ENCODE results near the gene EIF4G3. TPM values are rescaled to one million over a fixed set of nuclear protein-coding genes. Genes with fewer than 3 reads are reported as not detected.

The EIF4G3 gene
- total RNA-seq, 1 experiment from 2014 or later = 72.0 TPM

GRCh38 chr1:21007876-21008275, 168.8 kb downstream of the EIF4G3 start:
- Histone ChIP-seq H2BK5ac (ENCODE audit: insufficient read length, low read length) (no peak overlapping the region), H4K91ac (ENCODE audit: insufficient read length, low read depth, low read length) (no peak overlapping the region), H3K27me3 (ENCODE audit: insufficient read depth, low read length) (no peaks in the 10 kb centered on the region), H3K27ac (ENCODE audit: insufficient read length, low read depth, low read length) (no peak overlapping the region), H3K18ac (ENCODE audit: insufficient read length, low read depth, low read length) (no peak overlapping the region), H3K4me1 (ENCODE audit: insufficient read depth, low read length) (no peaks in the 10 kb centered on the region), H3T11ph (ENCODE audit: low read length) (no peak overlapping the region), H3K4me2 (ENCODE audit: insufficient read depth, insufficient read length, low read length) (no peak overlapping the region), H3K79me2 (ENCODE audit: insufficient read depth, low read length) (no peaks in the 10 kb centered on the region; the same call in 1 of the 2 replicates), H2AK5ac (ENCODE audit: insufficient read length, low read length) (no peak overlapping the region), H3K9ac (ENCODE audit: extremely low read depth, insufficient read length, low read length) (no peak overlapping the region), H3K56ac (ENCODE audit: insufficient read length, low read depth, low read length) (no peak overlapping the region), H3K9me3 (ENCODE audit: control insufficient read depth, low read depth, low read length) (no peaks in the 10 kb centered on the region), H4K20me1 (ENCODE audit: control insufficient read depth, insufficient read depth, insufficient read length) (no peaks in the 10 kb centered on the region), H3K79me1 (ENCODE audit: insufficient read depth, low read depth, low read length, poor library complexity, severe bottlenecking) (peaks cover 2% of the 10 kb centered on the region), H3K14ac (ENCODE audit: insufficient read depth, low read length) (no peak overlapping the region), H4K8ac (replicated peaks; ENCODE audit: insufficient read length, low read depth, low read length) (no peak overlapping the region), H3K23ac (ENCODE audit: insufficient read length, low read depth, low read length) (no peak overlapping the region), H2AFZ (ENCODE audit: low read length) (no peak overlapping the region), H2BK20ac (ENCODE audit: low read depth, low read length, poor library complexity, severe bottlenecking) (no peak overlapping the region), H2BK12ac (ENCODE audit: insufficient read length, low read depth, low read length) (no peak overlapping the region), H2BK15ac (ENCODE audit: low read depth, low read length) (no peak overlapping the region), H2BK120ac (ENCODE audit: low read depth, low read length, poor library complexity, severe bottlenecking) (no peak overlapping the region), H3K23me2 (ENCODE audit: insufficient read length, low read depth, low read length, poor library complexity, severe bottlenecking) (no peaks in the 10 kb centered on the region), H3K4ac (ENCODE audit: low read depth, low read length) (no peak overlapping the region), H4K5ac (ENCODE audit: insufficient read length, low read depth, low read length) (no peak overlapping the region)
- Mint-ChIP-seq H3K27ac (no peak overlapping the region), H3K4me1 (no peaks in the 10 kb centered on the region), H3K9me3 (no peaks in the 10 kb centered on the region), H3K27me3 (ENCODE audit: low read depth) (no peaks in the 10 kb centered on the region), H3K4me3 (no peak overlapping the region), H3K36me3 (ENCODE audit: insufficient read depth in 1 of 3, low read depth in 3 of 3) (no peaks in the 10 kb centered on the region)
- WGBS (ENCODE audit: extremely low coverage, insufficient read length, low lambda C conversion rate) = no CpG with 5 or more reads among the region's 1 CpG
- no peak for DNase-seq
- TF ChIP-seq CTCF (conservative IDR thresholded peaks at IDR 0.05) = no peak
